Islet of Langerhans (tissue), 1 donor: Measurements from ENCODE around the gene SLC22A4.
A peak's percentile ranks its signal among the peaks of the same experiment; 100 is the strongest.

Experiments
- FAIRE-seq: peaks from one replicate; lab custom pipeline; 2011; peaks lifted over from hg19 to GRCh38; lab: Jason Lieb, UNC

The SLC22A4 gene

DNA sequence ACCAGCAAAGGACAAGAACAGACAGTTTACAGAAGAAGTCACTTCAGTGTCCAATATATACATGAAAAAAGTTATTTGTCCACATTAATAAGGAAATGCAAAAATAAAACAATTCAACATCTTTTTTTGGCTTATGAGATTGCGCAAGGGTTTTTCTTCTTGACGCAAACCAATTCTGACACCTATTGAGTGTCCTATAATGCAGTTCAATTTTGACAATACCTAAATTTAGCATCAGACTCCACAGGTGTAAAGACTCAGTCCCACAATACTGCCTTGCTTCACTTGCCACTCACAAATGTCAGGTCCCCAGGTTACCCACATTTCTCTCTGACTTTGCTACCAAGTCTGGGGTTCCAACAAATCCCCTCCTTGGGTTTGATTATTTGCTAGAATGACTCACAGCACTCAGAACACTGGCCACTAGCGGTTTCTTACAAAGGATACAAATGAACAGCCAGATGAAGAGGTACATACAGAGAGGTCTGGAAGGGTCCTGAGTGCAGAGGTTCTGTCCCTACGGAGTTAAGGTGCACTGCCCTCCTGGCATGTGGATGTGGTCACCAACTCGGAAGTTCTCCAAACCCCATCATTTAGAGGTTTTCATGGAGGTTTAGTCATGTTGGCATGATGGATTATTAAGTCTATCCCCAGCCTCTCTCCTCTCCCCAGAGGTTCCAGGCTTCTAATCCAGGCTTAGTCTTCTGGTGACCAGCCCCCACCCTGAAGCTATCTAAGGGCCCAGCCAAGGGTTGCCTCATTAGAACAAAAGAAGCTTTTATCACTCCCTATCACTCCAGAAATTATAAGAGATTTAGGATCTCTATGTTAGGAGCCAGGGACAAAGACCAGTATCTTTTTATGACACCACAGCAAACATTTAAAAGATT lies 48.3 kb downstream of the SLC22A4 start:
- FAIRE-seq: no peak

DNA sequence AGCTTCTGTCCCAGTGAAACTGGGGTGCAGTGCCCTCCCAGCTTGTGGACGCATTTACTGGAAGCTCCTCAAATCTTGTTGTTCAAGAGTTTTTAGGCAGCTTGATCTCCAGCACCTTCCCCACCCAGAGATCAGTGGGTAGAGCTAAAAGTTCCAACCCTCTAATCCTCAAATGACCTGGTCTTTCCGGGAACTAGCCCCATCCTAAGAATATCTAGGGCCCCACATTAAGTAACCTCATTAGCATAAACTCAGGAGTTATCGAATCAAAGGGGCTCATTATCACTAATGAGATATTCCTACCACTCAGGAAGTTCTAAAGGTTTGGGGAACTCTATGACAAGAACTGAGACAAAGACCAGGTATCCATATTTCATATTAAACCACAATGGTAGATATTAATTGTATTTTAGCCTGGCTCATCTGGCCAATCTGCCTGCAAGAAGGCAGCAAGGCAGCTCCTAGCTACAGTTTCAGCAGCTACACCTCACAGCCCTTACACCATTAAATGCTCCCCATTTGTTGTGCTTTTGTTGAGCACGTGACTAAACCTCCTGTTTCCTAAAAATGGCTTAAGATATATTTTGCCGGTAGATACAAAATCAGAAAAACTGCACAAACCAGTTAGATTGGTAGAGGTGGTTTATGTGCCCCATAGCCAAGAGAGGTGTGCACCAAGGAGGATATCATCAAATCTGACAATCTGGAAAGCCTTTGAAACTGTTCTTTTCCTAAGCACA lies 50.8 kb downstream of the SLC22A4 start:
- no peak for FAIRE-seq

DNA sequence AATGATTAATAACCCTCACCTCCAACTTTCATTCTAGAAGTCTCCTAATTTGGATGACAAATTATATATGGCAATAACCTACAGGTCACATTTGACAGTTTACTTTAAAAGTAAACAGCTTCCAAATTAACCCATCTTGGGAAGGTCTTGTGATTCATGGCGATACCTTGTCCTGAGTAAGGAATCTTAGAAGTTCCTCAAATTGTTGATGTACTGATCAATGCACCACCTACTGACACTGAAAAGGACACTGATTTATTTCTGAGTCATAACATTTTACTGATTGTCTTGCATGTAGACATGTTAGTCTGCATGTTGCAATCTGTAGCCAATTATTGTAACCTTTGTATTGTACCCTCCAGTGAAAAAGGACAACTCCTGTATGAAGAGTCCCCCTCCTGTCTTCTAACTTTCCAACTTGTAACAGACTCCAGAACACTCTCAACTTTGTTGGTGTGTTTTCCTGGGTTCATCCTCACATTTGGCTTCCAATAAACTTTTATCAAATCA lies 59.3 kb downstream of the SLC22A4 start:
- no peak for FAIRE-seq

DNA sequence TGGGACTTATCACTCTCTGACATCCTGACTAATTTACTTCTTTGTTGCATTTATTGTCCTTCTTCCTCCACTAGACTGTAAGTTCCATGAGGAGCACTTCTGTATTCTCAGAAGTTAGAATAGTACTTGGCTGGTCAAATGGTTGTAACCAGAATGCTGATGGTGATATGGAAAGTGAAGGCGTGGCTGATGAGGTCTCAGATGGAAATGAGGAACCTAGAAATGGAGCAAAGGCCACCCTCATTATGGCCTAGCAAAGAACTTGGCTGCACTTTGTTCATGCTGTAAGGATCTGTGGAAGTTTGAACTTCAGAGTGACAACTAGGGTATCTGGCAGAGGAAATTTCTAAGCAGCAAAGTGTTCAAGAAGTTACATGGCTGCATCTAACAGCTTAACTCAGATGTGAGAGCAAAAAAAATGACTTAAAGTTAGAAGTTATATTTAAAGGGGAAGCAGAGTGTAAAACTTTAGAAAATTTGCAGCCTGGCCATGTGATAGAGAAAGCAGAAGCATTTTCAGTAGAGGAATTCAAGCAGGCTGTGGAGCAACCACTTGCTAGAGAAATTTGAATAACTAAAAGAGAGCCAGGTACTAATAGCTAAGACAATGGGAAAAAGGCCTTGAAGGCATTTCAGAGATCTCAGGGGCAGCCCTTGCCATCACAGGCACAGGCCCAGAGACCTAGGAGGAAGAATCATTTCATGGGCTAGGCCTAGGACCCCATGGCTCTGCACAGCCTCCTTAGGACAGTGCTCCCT lies 60.4 kb downstream of the SLC22A4 start:
- no peak for FAIRE-seq

DNA sequence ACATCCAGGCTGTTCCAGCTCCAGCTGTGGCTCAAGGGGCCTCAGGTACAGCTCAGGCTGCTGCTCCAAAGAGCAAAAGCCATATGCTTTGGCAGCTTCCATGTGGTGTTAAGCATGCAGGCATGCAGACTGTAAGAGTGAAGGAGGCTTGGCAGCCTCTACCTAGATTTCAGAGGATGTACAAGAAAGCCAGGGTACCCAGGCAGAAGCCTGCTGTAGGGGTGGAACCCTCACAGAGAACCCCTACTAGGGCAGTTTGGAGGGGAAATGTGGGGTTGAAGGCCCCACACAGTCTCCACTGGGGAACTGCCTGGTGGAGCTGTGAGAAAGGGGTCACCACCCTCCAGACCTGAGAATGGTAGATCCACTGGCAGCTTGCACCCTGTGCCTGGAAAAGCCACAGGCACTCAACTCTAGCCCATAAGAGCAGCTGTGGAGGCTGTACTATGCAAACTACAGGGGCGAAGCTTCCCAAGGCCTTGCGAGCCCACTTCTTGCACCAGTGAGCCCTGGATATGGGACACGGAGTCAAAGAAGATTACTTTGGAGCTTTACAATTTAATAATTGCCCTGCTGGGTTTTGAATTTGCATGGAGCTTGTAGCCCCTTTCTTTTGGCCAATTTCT lies 61.1 kb downstream of the SLC22A4 start:
- FAIRE-seq: no peak

DNA sequence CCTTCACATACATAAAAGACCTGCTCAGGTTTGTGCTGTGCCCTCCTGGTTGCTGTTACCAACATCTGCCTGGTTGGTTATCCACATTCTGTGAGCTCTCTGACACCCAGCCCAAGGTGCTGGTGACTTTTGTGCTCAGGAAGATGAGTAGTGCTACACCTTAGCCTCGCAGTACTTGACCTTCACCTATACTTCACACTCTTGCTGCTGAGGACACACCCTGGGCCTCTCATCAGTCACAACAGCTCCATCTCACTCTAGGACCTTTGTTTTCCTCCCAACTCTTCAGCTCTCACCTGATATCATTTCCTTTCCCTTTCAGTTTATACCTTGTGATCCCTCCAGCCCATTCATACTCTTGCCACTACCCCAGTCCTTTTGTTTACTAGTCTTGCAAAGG lies 64.6 kb downstream of the SLC22A4 start:
- no peak for FAIRE-seq

DNA sequence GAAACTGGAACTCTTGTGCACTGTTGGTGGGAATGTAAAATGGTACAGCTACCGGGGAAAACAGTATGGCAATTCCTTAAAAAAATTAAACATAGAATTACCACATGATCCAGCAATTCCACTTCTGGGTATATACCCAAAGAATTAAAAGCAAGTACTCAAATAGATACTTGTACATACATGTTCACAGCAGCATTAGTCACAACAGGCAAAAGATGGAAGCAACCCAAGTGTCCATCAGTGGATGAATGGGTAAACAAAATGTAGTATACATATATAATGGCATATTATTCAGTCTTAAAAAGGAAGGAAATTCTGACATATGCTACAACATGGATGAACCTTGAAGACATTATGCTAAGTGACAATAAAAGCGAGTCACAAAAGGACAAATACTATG lies 67.9 kb downstream of the SLC22A4 start:
- no peak for FAIRE-seq

DNA sequence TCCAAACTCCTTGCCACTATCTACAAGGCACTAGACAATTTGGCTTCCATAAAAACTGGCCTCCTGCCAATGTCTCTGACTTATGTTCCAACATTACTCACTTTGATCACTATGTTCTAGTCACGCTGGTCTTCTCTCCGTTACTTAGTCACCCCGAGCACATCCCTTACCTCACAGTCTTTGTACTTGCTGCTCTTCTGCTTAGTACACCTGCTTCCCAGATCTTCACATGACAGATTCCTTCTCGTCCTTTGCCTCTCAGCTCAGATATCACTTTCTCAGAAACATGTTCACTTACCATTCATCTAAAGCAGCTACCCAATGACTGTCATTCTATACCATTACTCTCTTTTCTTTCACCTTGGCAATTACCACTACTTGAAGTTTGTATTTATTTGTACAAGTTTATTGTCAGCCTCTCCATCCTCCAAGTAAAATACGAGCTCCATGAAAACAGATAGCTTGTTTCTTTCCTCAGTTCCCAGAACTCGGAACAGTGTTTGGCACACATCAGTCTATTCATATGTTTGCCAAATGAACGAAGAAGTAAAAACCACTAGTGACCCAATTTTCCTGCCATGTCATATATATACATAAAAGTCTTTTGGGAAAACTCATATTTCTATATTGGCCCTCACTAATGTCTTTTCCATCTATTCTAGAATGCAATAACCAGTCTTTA lies 69.4 kb downstream of the SLC22A4 start:
- FAIRE-seq: no peak

DNA sequence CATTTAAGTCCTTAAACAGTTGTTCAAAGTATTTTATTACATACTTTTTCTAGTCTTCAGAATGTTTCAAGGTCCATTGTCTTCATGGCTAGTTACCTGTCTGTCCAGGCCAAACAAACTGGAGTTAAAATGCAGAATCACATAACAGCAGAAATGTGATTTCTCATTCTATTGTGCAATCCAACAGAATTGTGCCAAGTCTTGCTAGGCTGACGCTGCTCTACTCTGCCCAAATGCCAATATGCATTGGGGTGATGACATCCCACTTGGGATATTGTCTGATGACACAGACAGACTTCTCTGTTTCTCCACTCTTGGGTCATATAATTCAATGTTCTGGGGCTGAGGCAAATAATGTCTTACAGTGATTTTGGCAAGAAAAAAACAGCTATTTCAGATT lies 70.1 kb downstream of the SLC22A4 start:
- no peak for FAIRE-seq

DNA sequence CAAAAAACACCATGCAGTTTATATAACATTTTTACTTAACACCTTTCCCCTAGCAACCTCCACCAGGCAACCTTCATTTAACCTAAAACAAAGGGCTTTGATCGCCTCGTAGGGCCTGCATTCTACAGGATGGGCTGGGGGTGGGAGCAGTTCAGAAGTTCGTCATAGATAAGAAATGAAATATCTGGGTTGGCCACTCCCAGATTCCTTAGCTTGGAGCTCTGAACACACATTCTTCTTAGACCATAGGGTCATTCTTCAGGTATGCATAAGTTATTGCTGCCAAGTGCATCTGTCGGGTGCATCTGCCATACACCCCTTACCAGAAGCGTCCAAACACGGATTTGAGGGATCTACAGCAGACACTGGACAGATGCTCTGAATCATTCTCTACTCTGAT lies 71.0 kb downstream of the SLC22A4 start:
- no peak for FAIRE-seq

DNA sequence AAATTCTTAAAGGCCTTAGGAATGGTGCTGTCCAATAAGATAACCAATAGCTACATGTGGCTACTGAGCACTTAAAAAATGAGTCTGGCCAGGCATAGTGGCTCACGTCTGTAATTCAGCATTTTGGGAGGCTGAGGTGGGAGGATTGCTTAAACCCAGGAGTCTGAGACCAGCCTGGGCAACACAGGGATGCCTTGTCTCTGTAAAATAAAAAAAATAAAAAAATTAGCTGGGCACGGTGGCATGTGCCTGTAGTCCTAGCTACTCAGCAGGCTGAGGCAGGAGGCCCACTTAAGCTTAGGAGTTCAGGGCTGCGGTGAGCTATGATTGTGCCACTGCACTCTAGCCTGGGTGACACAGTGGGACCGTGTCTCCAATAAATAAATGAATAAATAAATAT lies 74.0 kb downstream of the SLC22A4 start:
- no peak for FAIRE-seq

DNA sequence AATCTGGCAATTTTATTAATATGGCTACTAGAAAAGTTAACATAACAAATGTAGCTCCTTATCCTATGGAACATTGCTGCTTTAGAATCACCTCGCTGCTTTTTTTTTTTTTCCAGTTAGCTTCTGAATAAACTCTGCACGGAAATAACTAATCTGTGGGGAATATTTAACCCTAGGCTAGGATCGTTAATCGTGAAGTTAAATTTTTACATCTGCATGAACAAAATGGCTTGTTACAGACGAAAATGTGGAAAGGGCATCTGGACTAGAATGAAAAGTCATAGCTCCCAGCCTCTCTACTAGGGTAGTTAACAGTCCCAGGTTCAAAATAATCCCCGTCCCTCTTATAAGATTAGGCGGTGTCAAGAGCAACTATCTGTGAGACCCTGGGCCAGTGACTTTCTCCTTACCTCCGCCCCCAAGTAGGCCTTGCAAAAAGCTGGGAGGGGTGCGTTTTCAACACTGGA lies 74.8 kb downstream of the SLC22A4 start:
- FAIRE-seq: peak; percentile 89

DNA sequence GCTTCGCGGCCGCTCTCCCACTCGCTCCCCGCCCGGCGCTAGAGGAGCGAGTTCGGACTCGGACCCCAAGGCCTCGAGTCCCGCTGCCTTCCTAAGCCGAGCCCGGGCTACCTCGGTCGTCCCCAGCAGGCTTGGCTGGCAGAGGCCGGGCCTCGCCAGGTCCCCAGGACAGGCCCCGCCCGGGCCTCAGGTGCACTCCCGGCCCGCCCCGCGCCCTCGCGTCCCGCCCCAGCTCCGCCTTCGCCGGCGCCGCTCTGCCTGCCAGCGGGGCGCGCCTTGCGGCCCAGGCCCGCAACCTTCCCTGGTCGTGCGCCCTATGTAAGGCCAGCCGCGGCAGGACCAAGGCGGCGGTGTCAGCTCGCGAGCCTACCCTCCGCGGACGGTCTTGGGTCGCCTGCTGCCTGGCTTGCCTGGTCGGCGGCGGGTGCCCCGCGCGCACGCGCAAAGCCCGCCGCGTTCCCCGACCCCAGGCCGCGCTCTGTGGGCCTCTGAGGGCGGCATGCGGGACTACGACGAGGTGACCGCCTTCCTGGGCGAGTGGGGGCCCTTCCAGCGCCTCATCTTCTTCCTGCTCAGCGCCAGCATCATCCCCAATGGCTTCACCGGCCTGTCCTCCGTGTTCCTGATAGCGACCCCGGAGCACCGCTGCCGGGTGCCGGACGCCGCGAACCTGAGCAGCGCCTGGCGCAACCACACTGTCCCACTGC lies 75.4 kb downstream of the SLC22A4 start, which contains the start of gene SLC22A5:
Gene SLC22A5 (plus strand): TSS at position 237 of the 707 bp plus-strand sequence. CDS start 263 bp downstream, at position 500.
- no peak for FAIRE-seq

DNA sequence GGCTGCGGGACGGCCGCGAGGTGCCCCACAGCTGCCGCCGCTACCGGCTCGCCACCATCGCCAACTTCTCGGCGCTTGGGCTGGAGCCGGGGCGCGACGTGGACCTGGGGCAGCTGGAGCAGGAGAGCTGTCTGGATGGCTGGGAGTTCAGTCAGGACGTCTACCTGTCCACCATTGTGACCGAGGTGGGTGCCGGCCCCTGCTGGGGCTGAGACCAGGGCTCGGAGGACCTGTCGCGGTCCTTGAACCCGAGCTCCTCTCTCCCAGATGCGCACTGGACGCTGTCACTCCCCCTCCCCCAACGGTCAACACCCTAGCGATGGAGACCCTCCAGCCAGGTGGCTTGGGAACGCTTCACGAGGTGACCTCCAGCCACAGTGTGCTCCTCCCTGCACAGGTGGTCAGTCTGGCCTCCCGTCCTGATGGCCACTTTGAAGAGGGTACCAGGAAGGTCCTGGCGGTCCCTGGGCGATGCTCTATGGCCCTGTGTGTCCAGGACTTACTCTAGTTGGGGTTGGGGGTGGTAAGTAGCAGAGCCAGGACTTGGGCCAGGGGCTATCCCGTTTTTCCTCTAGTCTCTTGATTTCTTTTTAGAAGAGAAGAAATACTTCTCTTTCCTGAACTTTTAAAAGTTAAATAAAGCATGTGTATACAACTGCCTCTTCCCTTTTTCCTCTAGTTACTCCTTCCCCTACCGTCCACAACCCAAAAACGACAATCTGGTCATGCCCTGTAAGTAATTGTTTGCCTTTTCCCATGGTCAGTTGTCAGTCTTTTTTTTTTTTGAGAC lies 76.2 kb downstream of the SLC22A4 start:
- FAIRE-seq: no peak

DNA sequence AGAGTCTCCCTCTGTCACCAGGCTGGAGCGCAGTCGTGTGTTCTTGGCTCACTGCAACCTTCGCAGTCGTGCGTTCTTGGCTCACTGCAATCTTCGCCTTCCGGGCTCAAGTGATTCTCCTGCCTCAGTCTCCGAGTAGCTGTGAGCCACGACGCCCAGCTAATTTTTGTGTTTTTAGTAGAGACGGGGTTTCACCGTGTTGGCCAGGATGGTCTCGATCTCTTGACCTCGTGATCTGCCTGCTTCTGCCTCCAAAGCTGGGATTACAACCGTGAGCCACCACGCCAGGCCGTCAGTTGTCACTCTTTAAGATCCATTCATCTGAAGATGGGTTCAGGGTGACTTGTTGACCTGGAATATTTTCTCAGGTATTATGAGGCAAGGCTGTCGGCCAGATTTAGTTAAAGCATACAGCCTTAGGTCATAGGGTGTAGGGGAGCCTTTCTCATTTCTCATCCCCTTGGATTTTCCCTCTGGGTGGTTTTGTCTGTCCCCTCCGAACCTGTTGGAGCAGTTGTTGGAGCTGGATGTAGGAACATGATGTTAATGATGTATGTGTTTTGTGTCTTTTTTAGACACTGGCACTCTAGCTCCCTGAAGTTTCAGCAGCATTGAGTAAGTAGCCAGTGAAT lies 76.9 kb downstream of the SLC22A4 start:
- FAIRE-seq: no peak

DNA sequence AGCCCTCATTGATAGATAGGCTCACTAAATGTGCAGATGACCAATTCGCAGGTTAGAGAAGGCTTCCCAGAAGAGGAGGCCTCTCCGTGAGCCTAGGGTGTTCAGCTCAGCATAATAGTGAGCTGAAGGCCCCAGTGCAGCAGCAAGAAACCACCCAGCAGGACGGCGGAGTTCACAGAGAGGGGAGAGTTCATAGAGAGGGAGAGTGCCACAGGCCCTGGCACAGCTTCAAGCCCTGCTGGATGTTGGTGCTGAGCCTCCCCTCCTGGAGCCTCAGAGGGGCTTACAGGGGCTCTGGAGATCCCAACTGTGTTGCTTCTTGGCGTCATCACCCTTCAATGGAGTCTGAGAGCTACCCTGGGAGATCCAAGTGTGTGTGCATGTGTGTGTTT lies 77.4 kb downstream of the SLC22A4 start:
- no peak for FAIRE-seq

DNA sequence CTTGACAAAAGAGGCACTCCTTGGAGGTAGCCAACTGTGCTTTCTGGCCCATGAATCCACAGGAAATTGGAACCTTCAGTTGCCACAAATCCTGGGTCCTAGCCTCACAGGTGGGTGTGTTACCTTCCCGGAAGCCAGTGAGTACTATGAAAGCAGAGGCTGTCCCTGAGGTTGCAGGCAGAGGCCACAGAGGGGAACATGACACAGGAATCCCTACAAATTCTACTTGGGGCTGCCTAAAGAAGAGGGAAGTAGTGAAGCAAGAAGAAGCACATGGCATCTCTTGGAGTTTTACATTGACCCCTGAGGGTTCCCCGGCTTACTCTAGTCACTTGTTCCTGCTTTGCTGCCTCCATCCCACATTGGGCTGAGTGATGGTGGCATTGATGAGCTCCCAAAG lies 77.9 kb downstream of the SLC22A4 start:
- no peak for FAIRE-seq

DNA sequence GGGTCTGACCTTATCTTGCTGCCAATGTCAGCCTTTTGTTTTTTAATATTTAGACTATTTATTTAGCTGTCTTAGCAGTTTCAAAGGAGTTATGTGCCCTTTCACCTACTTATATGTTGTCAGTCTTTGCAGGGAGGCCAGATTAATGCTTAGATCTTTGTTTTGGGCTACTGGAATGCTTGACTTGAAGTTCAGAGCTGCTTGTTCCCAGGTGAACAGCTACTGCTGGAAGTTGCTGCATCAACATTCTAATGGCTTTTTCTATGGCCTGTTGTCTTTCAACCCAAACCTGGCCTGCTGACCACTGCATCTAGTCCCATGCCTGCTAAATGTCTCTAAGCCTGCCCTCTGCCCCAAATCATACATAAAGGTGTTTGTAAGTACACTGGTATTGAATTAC lies 78.3 kb downstream of the SLC22A4 start:
- no peak for FAIRE-seq

DNA sequence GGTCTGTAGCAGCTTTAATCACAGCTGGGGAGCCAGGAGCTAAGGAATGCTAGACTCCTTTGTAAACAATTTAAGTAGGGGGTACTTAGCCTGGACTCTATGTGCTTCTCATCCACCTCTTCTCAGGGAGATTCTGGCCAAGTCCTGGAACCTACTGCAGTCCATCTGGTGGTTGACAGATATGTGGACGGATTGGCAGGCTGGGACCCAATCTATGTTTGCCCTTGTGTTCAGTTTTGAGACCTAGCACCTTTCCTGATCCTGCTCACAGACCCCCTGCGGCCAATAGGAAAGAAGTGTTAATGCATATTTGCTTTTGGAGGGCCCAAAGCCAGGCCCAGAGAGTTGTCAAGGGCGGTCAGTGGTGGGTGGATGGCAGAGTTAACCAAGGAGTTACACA lies 81.8 kb downstream of the SLC22A4 start:
- FAIRE-seq: no peak
